A673 (cell line): ENCODE data around the gene EDIL3.

ENCODE experiments used
- CTCF ChIP-seq: fragments of 300-800, 200-600 bp; sonication (generic); conservative IDR thresholded peaks from 2 replicates; pipeline ENCODE4 v1.5.1; 2017; ENCODE audit warnings: low read depth, mild to moderate bottlenecking, antibody characterized with exemption, low read length, moderate library complexity, mixed read lengths
- EZH2 ChIP-seq: fragments of 200-600 bp; sonication (generic); IDR thresholded peaks from 2 replicates; pipeline ENCODE4 v1.6.1; 2017; ENCODE audit warnings: borderline replicate concordance, low read depth, mild to moderate bottlenecking, mixed read lengths, antibody characterized with exemption, low read length; ENCODE audit not compliant: poor library complexity, severe bottlenecking

- TF ChIP-seq CTCF (no peak), EZH2 (no peak)
Measured at GRCh38 chr5:84327591-84327990, 57.1 kb downstream of the EDIL3 start.
